ENCODE measurements around the gene TCF7L1. TPM values are rescaled to one million over a fixed set of nuclear protein-coding genes. Genes with fewer than 3 reads are reported as not detected.

TCF7L1 gene
- polyA plus RNA-seq, 1 of the 3 experiments (the other 2 are of a cell fraction): 3.7 TPM

- Histone ChIP-seq H4K20me1 (ENCODE audit: insufficient read depth) (no peaks in the 10 kb centered on the region), H3K9me2 (no peaks in the 10 kb centered on the region), H3K4me2 (no peak overlapping the region), H2AFZ (ENCODE audit: low read depth) (no peak overlapping the region), H3K9me3 (no peaks in the 10 kb centered on the region), H3K9ac (no peak overlapping the region), H3K36me3 (replicated peaks in 1 of 2; ENCODE audit: control insufficient read depth in 1 of 2, insufficient read depth in 2 of 2, low read length in 1 of 2) (no peaks in the 10 kb centered on the region), H3K4me1 (ENCODE audit: control insufficient read depth in 1 of 2, insufficient read depth in 2 of 2, low read depth in 1 of 2, low read length in 1 of 2) (no peaks in the 10 kb centered on the region), H3K4me3 (ENCODE audit: low read depth in 2 of 2, low read length in 1 of 2) (no peak overlapping the region), H3F3A (replicated peaks; ENCODE audit: insufficient read depth) (peaks cover 3% of the 10 kb centered on the region), H3K27ac (ENCODE audit: low read depth in 2 of 2, low read length in 1 of 2) (no peak overlapping the region), H3K79me2 (ENCODE audit: insufficient read depth) (no peaks in the 10 kb centered on the region), H3K27me3 (ENCODE audit: insufficient read depth) (peaks cover 6% of the 10 kb centered on the region; the same call in 1 of the 2 replicates)
- no peak for DNase-seq
- CTCF ChIA-PET: no interaction called here
- TF ChIP-seq JUND (IDR thresholded peaks at IDR 0.05): no peak
- TF ChIP-seq MEF2A (IDR thresholded peaks at IDR 0.05; ENCODE audit: borderline replicate concordance, low read depth): no peak
- 59% methylated on average over 6 of the region's 6 CpGs for WGBS (ENCODE audit: low lambda C conversion rate)
- POLR2A ChIA-PET: no interaction called here
Observed at GRCh38 chr2:85096616-85097015, 36.6 kb upstream of the TCF7L1 start.

GRCh38 chr2:85104228-85104627 lies 29.0 kb upstream of the TCF7L1 start:
- CTCF ChIA-PET: interaction anchor here (0.9 to 1.9 kb wide), 6 partner anchors 37 to 196 kb away, joined by 3 to 6 read pairs (median 4); no protein-coding TSS in a partner anchor
- H3K36me3 ChIP-seq (replicated peaks in 1 of 2; ENCODE audit: control insufficient read depth in 1 of 2, insufficient read depth in 2 of 2, low read length in 1 of 2): no peaks in the 10 kb centered on the region
- no peak overlapping the region for H3K4me3 ChIP-seq (ENCODE audit: low read depth in 2 of 2, low read length in 1 of 2)
- no peak overlapping the region for H3K27ac ChIP-seq (ENCODE audit: low read depth in 2 of 2, low read length in 1 of 2)
- TF ChIP-seq RAD21 (IDR thresholded peaks at IDR 0.05; ENCODE audit: low read length): no peak
- no peak for TF ChIP-seq MEF2A (IDR thresholded peaks at IDR 0.05; ENCODE audit: borderline replicate concordance, low read depth)
- no peak for TF ChIP-seq TEAD4 (IDR thresholded peaks at IDR 0.05; ENCODE audit: borderline replicate concordance, insufficient read depth)
- TF ChIP-seq NFIC (IDR thresholded peaks at IDR 0.05; ENCODE audit: borderline replicate concordance): no peak
- TF ChIP-seq RFX5 (IDR thresholded peaks at IDR 0.05; ENCODE audit: low read length): no peak
- TF ChIP-seq, protein P1, sequence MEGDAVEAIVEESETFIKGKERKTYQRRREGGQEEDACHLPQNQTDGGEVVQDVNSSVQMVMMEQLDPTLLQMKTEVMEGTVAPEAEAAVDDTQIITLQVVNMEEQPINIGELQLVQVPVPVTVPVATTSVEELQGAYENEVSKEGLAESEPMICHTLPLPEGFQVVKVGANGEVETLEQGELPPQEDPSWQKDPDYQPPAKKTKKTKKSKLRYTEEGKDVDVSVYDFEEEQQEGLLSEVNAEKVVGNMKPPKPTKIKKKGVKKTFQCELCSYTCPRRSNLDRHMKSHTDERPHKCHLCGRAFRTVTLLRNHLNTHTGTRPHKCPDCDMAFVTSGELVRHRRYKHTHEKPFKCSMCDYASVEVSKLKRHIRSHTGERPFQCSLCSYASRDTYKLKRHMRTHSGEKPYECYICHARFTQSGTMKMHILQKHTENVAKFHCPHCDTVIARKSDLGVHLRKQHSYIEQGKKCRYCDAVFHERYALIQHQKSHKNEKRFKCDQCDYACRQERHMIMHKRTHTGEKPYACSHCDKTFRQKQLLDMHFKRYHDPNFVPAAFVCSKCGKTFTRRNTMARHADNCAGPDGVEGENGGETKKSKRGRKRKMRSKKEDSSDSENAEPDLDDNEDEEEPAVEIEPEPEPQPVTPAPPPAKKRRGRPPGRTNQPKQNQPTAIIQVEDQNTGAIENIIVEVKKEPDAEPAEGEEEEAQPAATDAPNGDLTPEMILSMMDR (IDR thresholded peaks at IDR 0.05): no peak
- no peak for TF ChIP-seq TCF12 (IDR thresholded peaks at IDR 0.05)
- TF ChIP-seq, protein P2, sequence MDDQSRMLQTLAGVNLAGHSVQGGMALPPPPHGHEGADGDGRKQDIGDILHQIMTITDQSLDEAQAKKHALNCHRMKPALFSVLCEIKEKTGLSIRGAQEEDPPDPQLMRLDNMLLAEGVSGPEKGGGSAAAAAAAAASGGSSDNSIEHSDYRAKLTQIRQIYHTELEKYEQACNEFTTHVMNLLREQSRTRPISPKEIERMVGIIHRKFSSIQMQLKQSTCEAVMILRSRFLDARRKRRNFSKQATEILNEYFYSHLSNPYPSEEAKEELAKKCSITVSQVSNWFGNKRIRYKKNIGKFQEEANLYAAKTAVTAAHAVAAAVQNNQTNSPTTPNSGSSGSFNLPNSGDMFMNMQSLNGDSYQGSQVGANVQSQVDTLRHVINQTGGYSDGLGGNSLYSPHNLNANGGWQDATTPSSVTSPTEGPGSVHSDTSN (IDR thresholded peaks at IDR 0.05): no peak
- no peak for TF ChIP-seq MAX (IDR thresholded peaks at IDR 0.05; ENCODE audit: low read depth)
- TF ChIP-seq USF1 (IDR thresholded peaks at IDR 0.05; ENCODE audit: borderline replicate concordance, low read depth): no peak
- TF ChIP-seq, protein P3, sequence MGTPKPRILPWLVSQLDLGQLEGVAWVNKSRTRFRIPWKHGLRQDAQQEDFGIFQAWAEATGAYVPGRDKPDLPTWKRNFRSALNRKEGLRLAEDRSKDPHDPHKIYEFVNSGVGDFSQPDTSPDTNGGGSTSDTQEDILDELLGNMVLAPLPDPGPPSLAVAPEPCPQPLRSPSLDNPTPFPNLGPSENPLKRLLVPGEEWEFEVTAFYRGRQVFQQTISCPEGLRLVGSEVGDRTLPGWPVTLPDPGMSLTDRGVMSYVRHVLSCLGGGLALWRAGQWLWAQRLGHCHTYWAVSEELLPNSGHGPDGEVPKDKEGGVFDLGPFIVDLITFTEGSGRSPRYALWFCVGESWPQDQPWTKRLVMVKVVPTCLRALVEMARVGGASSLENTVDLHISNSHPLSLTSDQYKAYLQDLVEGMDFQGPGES (IDR thresholded peaks at IDR 0.05; ENCODE audit: low read depth, low read length): no peak
- no peak for TF ChIP-seq FOXM1 (IDR thresholded peaks at IDR 0.05; ENCODE audit: low read depth)
- TF ChIP-seq TAF1 (IDR thresholded peaks at IDR 0.05; ENCODE audit: borderline replicate concordance, low read depth, low read length): no peak
- TF ChIP-seq NRF1 (IDR thresholded peaks at IDR 0.05; ENCODE audit: low read depth, low read length): no peak
- TF ChIP-seq EZH2phosphoT487 (IDR thresholded peaks at IDR 0.05; ENCODE audit: borderline replicate concordance, low read depth): no peak
- no peak for TF ChIP-seq RXRA (IDR thresholded peaks at IDR 0.05; ENCODE audit: borderline replicate concordance, low read depth)
- H3K27me3 ChIP-seq (ENCODE audit: insufficient read depth): no peaks in the 10 kb centered on the region; the same call in 1 of the 2 replicates
- no peaks in the 10 kb centered on the region for H3F3A ChIP-seq (replicated peaks; ENCODE audit: insufficient read depth)
- no peak overlapping the region for H2AFZ ChIP-seq (ENCODE audit: low read depth)
- H3K9me3 ChIP-seq: no peaks in the 10 kb centered on the region
- WGBS (ENCODE audit: low lambda C conversion rate): 89% methylated on average over 1 of the region's 1 CpG
- no peaks in the 10 kb centered on the region for H3K79me2 ChIP-seq (ENCODE audit: insufficient read depth)
- no peak overlapping the region for H3K9ac ChIP-seq
- no peaks in the 10 kb centered on the region for H4K20me1 ChIP-seq (ENCODE audit: insufficient read depth)
- H3K4me2 ChIP-seq: no peak overlapping the region
- no peaks in the 10 kb centered on the region for H3K4me1 ChIP-seq (ENCODE audit: control insufficient read depth in 1 of 2, insufficient read depth in 2 of 2, low read depth in 1 of 2, low read length in 1 of 2)
- no peak for DNase-seq
- H3K9me2 ChIP-seq: no peaks in the 10 kb centered on the region
- POLR2A ChIA-PET: no interaction called here

Measured in SK-N-SH (cell line).